ENCODE data around the gene TECPR1. TPM values are rescaled to one million over a fixed set of nuclear protein-coding genes. Genes with fewer than 3 reads are reported as not detected.
"Not testable (repeated sequence)": the region's sequence is repeated elsewhere in the genome, so short reads cannot be mapped to it uniquely, and the experiment has no call there.

Gene TECPR1
- polyA plus RNA-seq, 4 donors, result 15.7 to 18.0 (median 16.4) TPM

- no peak for DNase-seq (ENCODE audit: low read depth in 4 of 4, low spot score in 3 of 4)
These were observed 21.1 kb downstream of the TECPR1 start for GRCh38 chr7:98230746-98231471.

- DNase-seq (ENCODE audit: low read depth in 4 of 4, low spot score in 3 of 4), result no peak
These were observed 21.9 kb downstream of the TECPR1 start for GRCh38 chr7:98229991-98230745.

GRCh38 chr7:98229441-98229840 is 22.6 kb downstream of the TECPR1 start:
- no peak for DNase-seq (ENCODE audit: low read depth in 4 of 4, low spot score in 3 of 4)

GRCh38 chr7:98228801-98229200 is 23.2 kb downstream of the TECPR1 start:
- DNase-seq (ENCODE audit: low read depth in 4 of 4, low spot score in 3 of 4), result no peak

GRCh38 chr7:98227939-98228338 is 24.1 kb downstream of the TECPR1 start:
- no peak for DNase-seq (ENCODE audit: low read depth in 4 of 4, low spot score in 3 of 4)

- DNase-seq (ENCODE audit: low read depth in 4 of 4, low spot score in 3 of 4), result no peak
These were observed 26.0 kb downstream of the TECPR1 start for GRCh38 chr7:98225913-98226614.

- no peak for DNase-seq (ENCODE audit: low read depth in 4 of 4, low spot score in 3 of 4)
These were observed 27.3 kb downstream of the TECPR1 start for GRCh38 chr7:98224701-98225181.

GRCh38 chr7:98223898-98224700 is 27.9 kb downstream of the TECPR1 start:
- no peak for DNase-seq (ENCODE audit: low read depth in 4 of 4, low spot score in 3 of 4)

GRCh38 chr7:98223351-98223897 is 28.6 kb downstream of the TECPR1 start:
- no peak for DNase-seq (ENCODE audit: low read depth in 4 of 4, low spot score in 3 of 4)

- no peak for DNase-seq (ENCODE audit: low read depth in 4 of 4, low spot score in 3 of 4)
These were observed 29.4 kb downstream of the TECPR1 start for GRCh38 chr7:98222533-98223195.

GRCh38 chr7:98221611-98222532 is 30.2 kb downstream of the TECPR1 start:
- no peak for DNase-seq (ENCODE audit: low read depth in 4 of 4, low spot score in 3 of 4)

GRCh38 chr7:98219382-98219781 is 32.6 kb downstream of the TECPR1 start:
- DNase-seq (ENCODE audit: low read depth in 4 of 4, low spot score in 3 of 4), result not testable (repeated sequence)

- DNase-seq (ENCODE audit: low read depth in 4 of 4, low spot score in 3 of 4), result no peak
These were observed 34.1 kb downstream of the TECPR1 start for GRCh38 chr7:98217623-98218582.

- no peak for DNase-seq (ENCODE audit: low read depth in 4 of 4, low spot score in 3 of 4)
These were observed 35.0 kb downstream of the TECPR1 start for GRCh38 chr7:98216941-98217622.

GRCh38 chr7:98215561-98216495 is 36.2 kb downstream of the TECPR1 start:
- no peak for DNase-seq (ENCODE audit: low read depth in 4 of 4, low spot score in 3 of 4)

- no peak for DNase-seq (ENCODE audit: low read depth in 4 of 4, low spot score in 3 of 4)
These were observed 37.2 kb downstream of the TECPR1 start for GRCh38 chr7:98214811-98215321.
